ENCODE results near the gene SLMAP. TPM values are rescaled to one million over a fixed set of nuclear protein-coding genes. Genes with fewer than 3 reads are reported as not detected.

Gene SLMAP
- polyA plus RNA-seq, 1 experiment: 40.2 TPM

DNA sequence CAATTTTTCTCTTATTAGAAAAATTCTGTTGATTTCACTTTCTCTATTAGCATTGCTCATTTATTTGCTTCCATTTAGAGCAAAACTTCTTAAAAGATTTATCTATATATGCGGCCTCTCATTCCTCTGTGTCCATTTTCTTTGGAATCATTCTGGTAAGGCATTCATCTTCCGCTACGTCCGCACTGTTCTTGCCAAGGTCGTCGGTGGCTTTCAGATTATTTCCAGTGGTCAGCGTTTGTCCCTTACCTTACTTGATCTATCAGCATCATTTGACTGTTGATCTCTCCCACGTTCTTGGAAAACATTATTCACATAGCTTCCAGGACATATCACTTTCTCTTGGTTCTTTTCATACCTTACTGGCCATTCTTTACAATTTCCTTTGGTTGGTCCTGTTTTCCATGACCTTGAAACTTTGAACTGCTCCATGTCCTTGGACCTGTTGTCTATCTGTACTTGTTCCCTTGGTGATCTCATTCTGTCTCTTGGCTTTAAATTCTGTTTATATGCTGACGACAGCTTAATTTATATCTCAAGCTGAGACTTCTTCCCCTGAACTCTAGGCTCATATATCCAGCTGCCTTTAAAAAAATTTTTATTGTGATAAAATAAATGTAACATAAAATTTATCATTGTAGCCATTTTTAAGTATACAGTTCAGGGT lies 54.5 kb downstream of the SLMAP start:
- no peak for DNase-seq (ENCODE audit: low read depth, low spot score)
- Histone ChIP-seq H3K4me3 (ENCODE audit: low read depth, low read length) (no peak overlapping the region), H3K27ac (ENCODE audit: low read depth, low read length) (no peak overlapping the region), H3K9me3 (ENCODE audit: control insufficient read depth, insufficient read depth, low read length) (no peaks in the 10 kb centered on the region; the same call in 1 of the 2 replicates), H3K27me3 (ENCODE audit: control insufficient read depth, insufficient read depth, low read length) (no peaks in the 10 kb centered on the region)
- ChIA-PET CTCF (no interaction called here), POLR2A (no interaction called here)
- TF ChIP-seq, protein P1, sequence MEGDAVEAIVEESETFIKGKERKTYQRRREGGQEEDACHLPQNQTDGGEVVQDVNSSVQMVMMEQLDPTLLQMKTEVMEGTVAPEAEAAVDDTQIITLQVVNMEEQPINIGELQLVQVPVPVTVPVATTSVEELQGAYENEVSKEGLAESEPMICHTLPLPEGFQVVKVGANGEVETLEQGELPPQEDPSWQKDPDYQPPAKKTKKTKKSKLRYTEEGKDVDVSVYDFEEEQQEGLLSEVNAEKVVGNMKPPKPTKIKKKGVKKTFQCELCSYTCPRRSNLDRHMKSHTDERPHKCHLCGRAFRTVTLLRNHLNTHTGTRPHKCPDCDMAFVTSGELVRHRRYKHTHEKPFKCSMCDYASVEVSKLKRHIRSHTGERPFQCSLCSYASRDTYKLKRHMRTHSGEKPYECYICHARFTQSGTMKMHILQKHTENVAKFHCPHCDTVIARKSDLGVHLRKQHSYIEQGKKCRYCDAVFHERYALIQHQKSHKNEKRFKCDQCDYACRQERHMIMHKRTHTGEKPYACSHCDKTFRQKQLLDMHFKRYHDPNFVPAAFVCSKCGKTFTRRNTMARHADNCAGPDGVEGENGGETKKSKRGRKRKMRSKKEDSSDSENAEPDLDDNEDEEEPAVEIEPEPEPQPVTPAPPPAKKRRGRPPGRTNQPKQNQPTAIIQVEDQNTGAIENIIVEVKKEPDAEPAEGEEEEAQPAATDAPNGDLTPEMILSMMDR (IDR thresholded peaks at IDR 0.05; ENCODE audit: low read depth, low read length): no peak

DNA sequence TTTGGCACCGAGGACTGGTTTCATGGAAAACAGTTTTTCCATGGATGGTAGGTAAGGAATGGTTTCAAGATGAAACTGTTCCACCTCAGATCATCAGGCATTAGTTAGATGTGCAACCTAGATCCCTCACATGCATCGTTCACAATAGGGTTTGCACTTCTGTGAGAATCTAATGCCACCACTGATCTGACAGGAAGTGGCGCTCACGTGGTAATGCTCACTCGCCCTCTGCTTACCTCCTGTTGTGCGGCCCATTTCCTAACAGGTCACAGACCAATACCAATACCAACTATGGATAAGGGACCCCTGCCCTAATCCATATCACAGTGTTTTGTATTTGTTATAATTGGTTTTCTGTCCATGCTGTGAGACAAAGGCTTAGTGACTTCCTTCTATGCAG lies 58.9 kb downstream of the SLMAP start:
- Histone ChIP-seq H3K9me3 (ENCODE audit: control insufficient read depth, insufficient read depth, low read length) (no peaks in the 10 kb centered on the region; the same call in 1 of the 2 replicates), H3K27ac (ENCODE audit: low read depth, low read length) (no peak overlapping the region), H3K4me3 (ENCODE audit: low read depth, low read length) (no peak overlapping the region), H3K27me3 (ENCODE audit: control insufficient read depth, insufficient read depth, low read length) (no peaks in the 10 kb centered on the region)
- TF ChIP-seq, protein P1 (IDR thresholded peaks at IDR 0.05; ENCODE audit: low read depth, low read length): no peak
- POLR2A ChIA-PET: no interaction called here
- no peak for DNase-seq (ENCODE audit: low read depth, low spot score)
- CTCF ChIA-PET: interaction anchor here (0.6 kb wide), 1 partner anchor 101 kb away, joined by 3 read pairs; no protein-coding TSS in a partner anchor

DNA sequence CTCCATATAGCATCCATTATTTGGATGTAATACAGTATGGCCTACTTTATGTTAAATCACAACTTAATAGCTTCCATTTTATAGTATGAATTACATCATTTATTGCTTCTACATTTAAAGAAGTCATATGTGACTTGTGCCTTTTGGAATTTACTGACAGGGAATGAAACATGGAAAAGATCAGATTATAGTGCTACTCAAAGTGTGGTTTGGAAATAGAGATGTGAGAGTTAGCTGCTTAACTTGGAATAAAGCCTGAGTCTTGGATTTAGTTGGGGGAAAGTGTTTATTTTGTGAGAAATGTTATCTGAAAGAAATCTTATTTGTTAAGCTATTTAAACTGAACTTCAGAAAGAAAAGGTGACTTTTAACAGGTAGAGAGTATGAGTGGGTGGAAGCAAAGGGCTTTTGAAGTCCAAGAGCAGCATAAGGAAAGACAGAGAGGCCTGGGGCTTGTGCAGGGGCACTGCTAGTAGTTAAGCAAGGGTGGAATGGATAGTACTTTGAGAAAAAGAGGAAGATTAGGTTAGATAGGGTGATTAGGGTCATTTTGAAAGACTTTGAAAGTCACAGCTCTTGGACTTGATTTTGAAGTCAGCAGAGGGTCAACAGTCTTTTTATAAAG lies 60.5 kb downstream of the SLMAP start:
- Histone ChIP-seq H3K27me3 (ENCODE audit: control insufficient read depth, insufficient read depth, low read length) (no peaks in the 10 kb centered on the region), H3K27ac (ENCODE audit: low read depth, low read length) (no peak overlapping the region), H3K4me3 (ENCODE audit: low read depth, low read length) (no peak overlapping the region), H3K9me3 (ENCODE audit: control insufficient read depth, insufficient read depth, low read length) (no peaks in the 10 kb centered on the region; the same call in 1 of the 2 replicates)
- ChIA-PET CTCF (interaction anchor here (0.8 kb wide), 1 partner anchor 10 kb away, joined by 3 read pairs; no protein-coding TSS in a partner anchor), POLR2A (no interaction called here)
- TF ChIP-seq, protein P1 (IDR thresholded peaks at IDR 0.05; ENCODE audit: low read depth, low read length): no peak
- no peak for DNase-seq (ENCODE audit: low read depth, low spot score)

DNA sequence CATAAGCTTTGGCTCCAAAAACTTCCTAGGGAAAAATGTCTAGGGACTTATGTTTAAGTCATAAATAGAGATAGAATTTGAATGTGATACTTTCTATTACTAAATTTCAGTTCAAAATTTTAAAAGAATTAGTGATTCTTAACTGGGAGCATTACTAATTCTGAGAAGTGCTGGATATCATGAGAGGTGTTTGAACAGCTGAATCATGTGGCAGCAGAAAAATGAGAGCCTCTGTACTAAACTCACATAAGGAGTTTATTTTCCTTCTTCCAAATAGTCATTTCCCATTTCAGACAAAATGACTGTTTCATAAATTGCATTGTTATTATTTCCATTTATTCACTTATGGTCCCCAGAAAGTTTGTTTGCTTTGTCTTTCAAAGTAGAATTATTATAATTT lies 62.7 kb downstream of the SLMAP start:
- Histone ChIP-seq H3K9me3 (ENCODE audit: control insufficient read depth, insufficient read depth, low read length) (no peaks in the 10 kb centered on the region), H3K27me3 (ENCODE audit: control insufficient read depth, insufficient read depth, low read length) (no peaks in the 10 kb centered on the region), H3K4me3 (ENCODE audit: low read depth, low read length) (no peak overlapping the region), H3K27ac (ENCODE audit: low read depth, low read length) (no peak overlapping the region)
- TF ChIP-seq, protein P1 (IDR thresholded peaks at IDR 0.05; ENCODE audit: low read depth, low read length): no peak
- POLR2A ChIA-PET: no interaction called here
- CTCF ChIA-PET: interaction anchor here (1.0 kb wide), 1 partner anchor 421 kb away, joined by 3 read pairs; no protein-coding TSS in a partner anchor
- no peak for DNase-seq (ENCODE audit: low read depth, low spot score)

DNA sequence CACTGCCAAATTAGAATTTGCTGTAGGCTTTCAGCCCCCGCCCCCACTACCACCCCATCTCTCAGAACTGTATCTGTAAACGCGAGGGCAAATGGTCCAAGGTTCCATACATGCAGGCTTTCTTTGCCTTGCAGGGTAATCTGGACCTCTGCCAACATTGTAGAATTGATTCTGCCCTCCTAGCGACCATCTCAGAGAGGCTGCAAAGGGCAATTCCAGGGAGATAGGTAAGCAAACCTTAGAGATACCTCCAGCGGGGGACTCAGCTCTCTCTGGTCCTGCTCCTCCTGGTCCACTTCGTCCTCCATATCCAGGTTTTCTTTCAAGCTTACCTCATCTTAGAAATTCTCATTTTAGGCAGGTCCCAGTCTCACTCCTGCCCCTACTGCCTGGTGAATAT lies 64.4 kb downstream of the SLMAP start:
- CTCF ChIA-PET: interaction anchor here (1.3 kb wide), 1 partner anchor 32 kb away, joined by 3 read pairs; no protein-coding TSS in a partner anchor
- TF ChIP-seq, protein P1 (IDR thresholded peaks at IDR 0.05; ENCODE audit: low read depth, low read length): no peak
- Histone ChIP-seq H3K9me3 (ENCODE audit: control insufficient read depth, insufficient read depth, low read length) (no peaks in the 10 kb centered on the region), H3K27ac (ENCODE audit: low read depth, low read length) (no peak overlapping the region), H3K27me3 (ENCODE audit: control insufficient read depth, insufficient read depth, low read length) (no peaks in the 10 kb centered on the region), H3K4me3 (ENCODE audit: low read depth, low read length) (no peak overlapping the region)
- POLR2A ChIA-PET: no interaction called here
- no peak for DNase-seq (ENCODE audit: low read depth, low spot score)
